Retina (tissue), 1 donor: ENCODE data around the gene PIP4K2A.
"Not testable (repeated sequence)": the region's sequence is repeated elsewhere in the genome, so short reads cannot be mapped to it uniquely, and the experiment has no call there.

Source experiments
- DNase-seq: peaks from one replicate; pipeline ENCODE4 v3.0.0-alpha.2; 2016

The PIP4K2A gene

GRCh38 chr10:22692119-22692518, 22.3 kb downstream of the PIP4K2A start:
- DNase-seq = not testable (repeated sequence)

DNA sequence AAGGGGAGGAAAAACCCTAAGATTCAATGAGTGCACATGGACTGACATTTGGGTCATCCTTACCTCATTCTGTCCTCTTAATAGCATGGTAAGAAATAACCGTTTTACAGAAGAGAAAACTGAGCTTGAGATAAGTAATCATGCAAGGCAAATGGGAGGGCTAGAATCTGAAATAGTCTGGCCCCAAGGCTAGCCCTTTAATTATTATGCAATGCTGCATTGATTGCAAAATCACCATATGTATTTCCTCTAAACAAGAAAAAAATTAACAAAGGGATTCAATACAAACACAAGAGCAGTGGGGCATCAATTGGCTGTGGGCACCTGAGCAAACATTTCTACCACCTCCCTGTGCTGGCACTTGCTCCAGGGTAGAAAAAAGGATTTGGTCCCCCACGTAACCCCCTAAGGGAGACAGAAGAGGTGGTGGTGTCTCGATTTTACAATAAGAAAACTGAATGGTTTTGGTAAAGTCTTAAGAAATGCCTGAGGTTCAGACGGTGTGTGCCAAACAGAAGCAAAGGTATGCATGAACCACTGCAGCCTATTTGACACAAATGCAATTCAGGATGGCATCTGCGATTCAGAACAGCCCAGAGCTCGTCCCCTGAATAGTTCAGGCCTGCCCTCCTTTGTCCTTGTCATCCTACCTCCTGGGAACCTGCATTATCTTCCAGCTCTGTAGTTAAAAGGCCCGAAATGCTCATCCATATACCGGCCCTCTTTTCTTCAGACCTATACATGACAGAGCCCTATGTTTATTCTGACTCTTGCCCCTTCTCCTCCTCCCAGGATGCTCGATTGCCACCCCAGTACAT, 23.6 kb downstream of the PIP4K2A start:
- no peak for DNase-seq

DNA sequence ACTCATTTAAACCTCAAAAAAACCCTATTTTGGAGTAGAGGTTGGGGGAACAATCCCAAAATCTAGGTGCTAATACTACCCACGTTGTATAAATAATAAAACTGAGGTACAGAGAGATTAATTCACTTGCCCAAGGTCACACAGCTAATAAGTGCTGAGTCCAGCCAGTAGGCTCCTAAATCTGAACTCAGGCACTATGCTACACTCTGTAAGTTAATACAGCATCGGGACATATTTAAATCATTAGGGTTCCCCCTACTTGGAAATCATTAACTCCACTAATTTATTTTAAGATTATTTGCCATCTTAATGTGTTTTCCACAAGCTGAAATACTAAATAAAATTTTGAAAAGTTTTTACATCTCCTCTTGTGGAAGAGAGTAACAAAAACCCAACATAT, 24.2 kb downstream of the PIP4K2A start:
- no peak for DNase-seq

GRCh38 chr10:22686347-22686746, 28.0 kb downstream of the PIP4K2A start:
- no peak for DNase-seq

DNA sequence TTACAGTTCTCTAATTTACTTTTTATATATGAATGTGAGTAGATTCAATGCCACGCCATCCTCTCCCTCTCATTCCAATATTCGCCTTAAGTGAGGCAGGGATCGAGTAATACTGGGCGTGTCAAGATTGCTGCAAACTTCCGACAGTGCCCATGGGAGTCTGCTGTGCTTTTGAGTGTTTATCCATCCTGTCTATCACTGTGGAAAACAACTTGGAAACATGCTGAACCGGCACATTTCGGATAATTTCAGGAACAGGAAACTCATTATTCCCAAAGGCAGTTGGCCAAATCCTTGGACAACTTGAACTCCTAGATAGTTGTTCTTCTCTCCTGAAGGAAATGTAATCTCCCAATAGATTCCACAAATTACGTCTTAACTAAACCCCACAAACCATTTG, 28.5 kb downstream of the PIP4K2A start:
- no peak for DNase-seq

- DNase-seq = no peak
Observed at GRCh38 chr10:22684699-22685098, 29.7 kb downstream of the PIP4K2A start.

DNA sequence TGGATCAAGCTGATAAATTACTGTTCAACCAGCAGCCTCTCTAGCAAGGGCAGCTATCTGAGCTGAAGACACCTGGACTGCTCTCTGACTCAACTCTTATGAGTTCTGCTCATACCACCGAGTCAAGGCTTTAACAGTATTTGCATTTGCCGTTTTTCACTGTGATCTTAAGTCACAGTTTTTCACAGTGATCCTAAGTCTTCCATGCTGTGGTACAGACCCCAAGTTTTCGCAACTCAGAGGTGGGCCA, 31.3 kb downstream of the PIP4K2A start:
- DNase-seq = no peak

DNA sequence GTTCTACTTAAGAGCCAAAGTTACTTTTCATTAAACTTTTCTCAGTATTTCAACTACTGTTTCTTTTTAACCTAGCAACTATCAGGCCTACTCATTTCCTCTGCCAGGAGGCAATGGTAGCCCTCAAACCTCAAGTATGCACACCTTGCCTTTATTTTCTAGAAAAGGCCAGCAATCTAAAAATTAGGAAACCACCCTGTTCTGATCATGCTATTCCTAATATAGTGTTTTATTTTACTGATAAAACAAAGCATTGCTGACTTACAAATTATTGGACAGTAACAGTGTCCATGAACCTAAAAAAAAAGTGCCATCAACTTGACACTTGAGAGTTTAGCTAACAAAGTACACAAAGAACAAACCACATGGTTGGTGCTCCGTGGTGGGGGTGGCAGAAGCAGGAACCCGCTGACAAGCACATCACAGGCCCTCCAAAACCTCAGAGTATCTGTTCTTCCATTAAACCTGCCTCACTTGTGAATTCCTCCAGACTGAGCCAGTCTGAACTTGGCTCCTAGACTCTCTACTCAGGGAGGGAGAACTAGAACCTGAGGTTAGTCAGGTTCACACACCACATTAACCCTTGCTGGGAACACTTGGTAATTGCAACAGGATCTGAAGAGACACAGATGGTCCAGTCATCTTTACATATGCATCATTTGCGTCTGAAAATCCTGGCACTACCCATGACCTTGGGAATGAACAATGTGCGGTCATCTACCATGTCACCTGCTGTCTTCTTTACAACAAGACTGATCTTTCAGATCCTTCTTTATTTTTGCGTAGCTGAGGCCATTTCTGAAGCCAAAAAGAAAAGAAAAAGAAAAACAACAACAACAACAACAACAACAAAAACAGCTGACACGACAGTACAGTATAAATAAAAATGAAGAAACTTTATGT, 31.9 kb downstream of the PIP4K2A start:
- no peak for DNase-seq

DNA sequence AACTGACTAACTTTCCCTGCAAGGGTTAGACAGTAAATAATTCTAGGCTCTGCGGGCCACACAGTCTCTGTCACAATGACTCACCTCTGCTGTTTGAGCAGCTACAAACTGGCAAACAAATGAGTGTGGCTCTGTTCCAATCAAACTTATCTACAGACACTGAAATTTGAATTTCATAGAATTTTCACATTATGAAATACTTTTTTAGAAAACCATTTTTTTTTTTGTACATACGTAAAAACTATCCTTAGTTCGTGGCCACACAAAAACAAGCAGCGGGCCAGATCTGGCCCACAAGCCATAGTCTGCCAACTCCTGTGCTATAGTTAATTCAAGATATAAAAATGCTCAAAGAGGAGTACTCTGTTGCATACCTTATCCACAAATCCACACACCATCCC, 32.6 kb downstream of the PIP4K2A start:
- DNase-seq = no peak

GRCh38 chr10:22681301-22681700, 33.1 kb downstream of the PIP4K2A start:
- DNase-seq = no peak

DNA sequence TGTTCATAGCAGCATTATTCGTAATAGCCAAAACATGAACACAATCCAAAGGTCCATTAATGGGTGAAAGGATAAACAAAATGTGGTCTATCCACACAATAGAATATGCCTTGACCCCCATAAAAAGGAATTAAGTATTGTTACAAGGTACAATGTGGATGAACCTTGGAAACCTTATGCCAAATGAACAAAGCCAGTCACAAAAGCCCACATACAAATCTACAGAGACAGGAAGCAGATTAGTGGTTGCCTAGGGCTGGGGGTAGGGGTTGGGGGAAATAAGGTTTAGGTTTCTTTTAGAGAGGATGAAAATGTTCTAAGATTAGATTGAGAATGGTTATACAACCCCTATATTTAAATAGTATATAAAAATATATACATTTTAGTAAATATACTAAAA, 34.8 kb downstream of the PIP4K2A start:
- no peak for DNase-seq

- no peak for DNase-seq
Observed at GRCh38 chr10:22677333-22677732, 37.0 kb downstream of the PIP4K2A start.

DNA sequence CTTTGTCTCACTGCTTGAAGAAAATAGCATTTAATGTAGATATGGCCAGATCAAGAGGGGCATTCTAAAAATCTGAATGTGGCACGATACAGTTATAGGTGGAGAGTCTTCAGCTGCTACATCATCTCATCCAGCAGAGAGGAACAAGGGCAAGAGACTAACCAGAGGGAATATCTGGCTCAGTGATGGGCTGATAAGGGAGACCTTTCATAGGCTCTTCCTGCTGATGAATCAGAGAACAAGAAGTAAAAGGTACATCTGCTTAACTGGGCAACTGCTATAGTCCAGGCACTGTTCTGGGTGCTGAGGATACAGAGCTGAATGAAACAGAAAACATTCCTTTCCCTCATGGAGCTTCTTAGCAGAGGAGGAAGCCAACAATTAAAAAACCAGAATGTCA, 37.9 kb downstream of the PIP4K2A start:
- no peak for DNase-seq

DNA sequence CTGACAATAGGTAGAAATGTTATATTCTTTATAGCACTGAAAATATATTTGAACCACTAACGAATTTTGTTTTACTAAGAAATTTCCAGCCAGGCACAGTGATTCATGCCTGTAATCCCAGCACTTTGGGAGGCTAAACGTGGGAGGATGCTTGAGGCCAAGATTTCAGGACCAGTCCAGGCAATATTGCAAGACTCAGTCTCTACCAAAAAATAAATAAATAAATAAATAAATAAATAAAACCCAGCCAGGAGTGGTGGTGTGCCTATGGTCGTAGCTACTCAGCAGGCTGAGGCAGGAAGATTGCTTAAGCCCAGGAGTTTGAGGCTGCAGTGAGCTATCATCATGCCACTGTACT, 39.8 kb downstream of the PIP4K2A start:
- DNase-seq = no peak

GRCh38 chr10:22673785-22674572, 40.4 kb downstream of the PIP4K2A start:
- no peak for DNase-seq

DNA sequence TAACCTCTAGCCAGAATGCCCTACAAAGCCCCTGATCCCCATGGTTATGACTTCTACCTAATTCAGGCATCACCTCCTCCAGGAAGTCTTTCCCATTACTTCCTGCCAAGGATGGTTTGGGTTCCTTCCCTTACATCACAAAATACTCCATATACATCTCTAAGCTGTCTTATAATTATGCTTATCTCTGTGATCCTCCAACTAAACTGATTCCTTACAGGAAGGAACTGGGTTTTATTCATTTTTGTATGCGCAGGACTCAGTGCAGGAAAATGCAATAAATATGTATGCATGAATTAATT, 41.3 kb downstream of the PIP4K2A start:
- DNase-seq = no peak

DNA sequence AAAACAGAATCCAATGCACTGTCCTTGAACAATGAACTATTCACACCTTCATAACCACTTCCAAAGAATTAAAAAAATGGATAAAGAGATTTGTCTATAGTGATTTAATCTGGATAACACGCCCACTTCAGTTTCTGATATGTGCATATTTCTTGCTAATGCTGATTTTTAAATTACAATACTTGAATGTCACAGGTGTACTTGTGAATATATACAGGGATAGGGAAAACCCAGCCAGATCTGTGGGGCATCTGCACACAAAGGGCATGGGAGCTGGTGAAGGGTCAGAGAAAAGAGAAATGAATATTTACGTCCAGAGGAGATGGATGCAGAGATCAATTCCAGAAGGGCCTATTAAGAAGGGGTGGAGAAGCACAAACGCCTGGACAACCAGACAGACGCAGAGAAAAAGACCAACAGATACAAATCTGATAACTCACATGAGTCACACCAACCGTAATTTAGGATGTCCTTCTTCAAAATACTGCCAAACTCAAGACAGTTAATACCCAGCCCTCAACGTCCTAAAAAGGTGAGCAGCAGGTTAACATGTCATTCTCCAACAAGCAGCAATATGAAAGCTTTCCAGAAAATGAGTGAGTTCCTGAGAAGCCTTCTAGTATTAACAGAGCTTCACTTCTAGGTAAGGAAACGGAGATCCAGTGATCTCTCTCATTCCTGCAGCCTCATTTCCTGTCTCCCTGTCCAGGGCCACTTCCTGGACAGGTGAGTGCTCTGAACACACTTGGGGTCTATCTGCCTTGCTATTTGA, 41.9 kb downstream of the PIP4K2A start:
- no peak for DNase-seq

DNA sequence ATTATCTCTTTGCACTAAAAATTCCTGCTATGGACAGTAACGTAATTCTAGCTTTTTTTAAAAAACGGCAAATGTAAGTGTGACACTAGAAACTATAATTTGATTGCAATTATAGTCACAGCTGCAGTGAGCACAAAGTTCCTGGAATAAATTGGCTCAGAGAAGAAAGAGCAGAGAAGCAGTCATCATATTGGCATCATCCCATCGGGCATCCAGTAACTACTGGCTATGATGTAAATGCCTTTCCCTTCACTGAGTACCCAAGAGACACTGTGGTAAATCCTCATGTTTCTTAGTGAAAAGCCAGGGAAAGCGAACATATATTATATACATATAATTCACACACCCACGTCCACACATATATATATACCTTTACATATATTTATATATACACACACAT, 43.6 kb downstream of the PIP4K2A start:
- DNase-seq = no peak

- no peak for DNase-seq
Observed at GRCh38 chr10:22669163-22669711, 45.1 kb downstream of the PIP4K2A start.

DNA sequence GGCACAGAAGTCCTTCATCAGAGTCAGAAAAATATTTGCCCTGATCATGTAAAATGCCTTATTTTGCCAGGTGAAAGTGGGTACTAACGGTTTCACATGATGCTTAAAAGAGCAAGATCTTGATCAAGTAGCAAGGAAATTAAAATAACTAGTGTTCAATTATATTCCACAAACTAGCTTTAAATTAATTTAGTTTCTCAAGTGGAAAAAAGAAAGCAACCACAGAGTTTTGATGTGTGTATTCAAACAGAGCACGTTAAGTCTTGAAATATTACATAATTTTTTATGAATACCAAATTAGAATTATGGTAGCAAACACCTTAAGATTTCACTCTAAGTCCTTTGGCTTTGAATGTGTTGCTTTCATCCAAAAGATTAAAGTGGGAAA, 47.3 kb downstream of the PIP4K2A start:
- no peak for DNase-seq

DNA sequence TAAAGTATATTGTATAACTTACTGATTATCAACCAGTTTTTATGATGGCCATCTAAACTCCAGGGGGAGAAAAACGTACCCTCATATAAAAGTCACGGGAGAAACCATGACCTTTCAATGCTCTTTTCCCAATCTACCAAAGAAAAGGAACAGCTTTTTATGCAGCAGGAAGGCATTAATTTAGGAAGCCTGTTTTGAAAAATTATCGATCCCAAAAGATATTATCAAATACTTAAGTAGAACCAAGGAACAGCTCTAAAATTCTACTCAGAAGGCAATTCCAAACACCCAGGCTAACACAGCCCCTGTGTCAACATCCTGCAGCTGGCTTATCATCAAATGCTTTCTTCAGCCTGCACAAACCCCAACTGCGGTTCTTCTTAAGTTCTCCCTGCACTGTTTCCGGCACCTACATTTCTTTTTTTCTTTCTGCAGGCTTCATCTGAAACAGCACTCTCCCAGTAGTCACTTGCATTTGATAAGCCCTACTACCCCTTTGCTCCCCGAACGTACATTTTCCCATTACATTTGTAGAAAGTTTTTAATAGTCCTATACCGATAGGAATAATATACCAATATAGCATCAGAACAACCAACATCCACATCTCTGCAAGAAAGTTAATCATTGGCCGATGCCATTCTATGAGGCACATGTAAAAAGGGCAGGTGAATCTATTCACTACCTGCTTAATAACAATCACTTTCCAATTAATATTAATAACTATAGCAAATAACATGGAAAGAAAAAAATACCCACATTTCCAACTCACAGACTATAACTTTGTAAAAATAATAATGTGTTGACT, 47.9 kb downstream of the PIP4K2A start:
- DNase-seq = no peak

DNA sequence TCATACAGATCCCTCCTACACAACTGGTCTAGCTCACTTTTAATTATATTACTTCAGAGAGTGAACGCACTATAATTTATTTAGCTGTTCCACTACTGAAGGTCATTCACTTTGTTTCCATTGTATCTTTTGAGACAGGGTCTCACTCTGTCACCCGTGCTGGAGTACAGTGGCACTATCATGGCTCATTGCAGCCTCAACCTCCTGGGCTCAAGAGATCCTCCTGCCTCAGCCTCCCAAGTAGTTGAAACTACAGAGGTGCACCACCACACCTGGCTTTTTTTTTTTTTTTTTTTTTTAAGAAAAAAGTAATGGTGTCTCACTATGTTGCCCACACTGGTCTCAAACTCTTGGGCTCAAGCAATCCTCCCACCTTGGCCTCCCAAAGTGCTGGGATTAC, 49.0 kb downstream of the PIP4K2A start:
- DNase-seq = no peak
